Skeletal muscle tissue (tissue), 4 donors: Measurements from ENCODE around the gene PPP1R14C. TPM values are rescaled to one million over a fixed set of nuclear protein-coding genes. Genes with fewer than 3 reads are reported as not detected.

Experiments
- H3K27ac ChIP-seq: one replicate; pipeline ENCODE4 v1.7.0; 2013; ENCODE audit warnings: mild to moderate bottlenecking, low read depth, low read length, inconsistent platforms
- H3K27me3 ChIP-seq, 3 donors: one replicate each; pipeline ENCODE4 v1.7.0; 2013; ENCODE audit warnings: low read length in 3 of 3; ENCODE audit not compliant: control insufficient read depth in 3 of 3, insufficient read depth in 3 of 3
- H3K36me3 ChIP-seq, 3 donors: one replicate each; pipeline ENCODE4 v1.7.0; 2013; ENCODE audit warnings: low read length in 3 of 3; ENCODE audit not compliant: control insufficient read depth in 3 of 3, insufficient read depth in 3 of 3
- H3K4me1 ChIP-seq, 3 donors: one replicate each; pipeline ENCODE4 v1.7.0; 2013; ENCODE audit warnings: low read length in 3 of 3, mild to moderate bottlenecking in 3 of 3; ENCODE audit not compliant: control insufficient read depth in 3 of 3, insufficient read depth in 3 of 3
- H3K4me3 ChIP-seq, 3 donors: one replicate each; pipeline ENCODE4 v1.7.0; 2013; ENCODE audit warnings: low read length in 3 of 3
- H3K9ac ChIP-seq, 3 donors: one replicate each; pipeline ENCODE4 v1.7.0; 2013; ENCODE audit warnings: low read length in 3 of 3, mild to moderate bottlenecking in 3 of 3, moderate library complexity in 2 of 3, low read depth in 1 of 3
- H3K9me3 ChIP-seq, 3 donors: one replicate each; pipeline ENCODE4 v1.7.0; 2013; ENCODE audit warnings: low read length in 3 of 3; ENCODE audit not compliant: control insufficient read depth in 3 of 3
- total RNA-seq: library from RNA; depleted of rRNA; stranded (reverse); fragments of >200 nt; gene quantifications from one replicate; pipeline ENCODE4 v1.2.3, GENCODE V29; 2014
- donor health status: Osteomylitis.

The PPP1R14C gene
- total RNA-seq, 1 donor from 2014 or later = 14.1 TPM

GRCh38 chr6:150280703-150281102 is 137.9 kb downstream of the PPP1R14C start:
- H3K4me1 ChIP-seq = peaks cover 0 to 2% (median 0%) of the 10 kb centered on the region in 3 donors
- H3K4me3 ChIP-seq = no peak overlapping the region
- H3K9me3 ChIP-seq = peaks cover 0 to 3% (median 0%) of the 10 kb centered on the region in 3 donors
- H3K27me3 ChIP-seq = peaks cover 0 to 4% (median 0%) of the 10 kb centered on the region in 3 donors
- no peak overlapping the region for H3K27ac ChIP-seq
- H3K36me3 ChIP-seq = no peaks in the 10 kb centered on the region
- H3K9ac ChIP-seq = no peak overlapping the region

GRCh38 chr6:150281767-150282166 is 138.9 kb downstream of the PPP1R14C start:
- peaks cover 0 to 4% (median 0%) of the 10 kb centered on the region in 3 donors for H3K27me3 ChIP-seq
- H3K36me3 ChIP-seq = no peaks in the 10 kb centered on the region
- peaks cover 0 to 3% (median 0%) of the 10 kb centered on the region in 3 donors for H3K9me3 ChIP-seq
- no peak overlapping the region for H3K27ac ChIP-seq
- peaks cover 0 to under 1% (median 0%) of the 10 kb centered on the region in 3 donors for H3K4me1 ChIP-seq
- no peak overlapping the region for H3K4me3 ChIP-seq
- H3K9ac ChIP-seq = no peak overlapping the region

GRCh38 chr6:150282806-150283205 is 140.0 kb downstream of the PPP1R14C start:
- Histone ChIP-seq H3K9ac (no peak overlapping the region), H3K4me3 (no peak overlapping the region), H3K27me3 (peaks cover 0 to 4% (median 0%) of the 10 kb centered on the region in 3 donors), H3K4me1 (peaks cover 0 to 4% (median 0%) of the 10 kb centered on the region in 3 donors), H3K9me3 (peaks cover 0 to 3% (median 0%) of the 10 kb centered on the region in 3 donors), H3K27ac (no peak overlapping the region), H3K36me3 (no peaks in the 10 kb centered on the region)

GRCh38 chr6:150286460-150286859 is 143.6 kb downstream of the PPP1R14C start:
- Histone ChIP-seq H3K36me3 (no peaks in the 10 kb centered on the region), H3K9ac (no peak overlapping the region), H3K4me1 (peaks cover 0 to 4% (median 0%) of the 10 kb centered on the region in 3 donors), H3K9me3 (peaks cover 0 to 3% (median 0%) of the 10 kb centered on the region in 3 donors), H3K4me3 (no peak overlapping the region), H3K27ac (no peak overlapping the region), H3K27me3 (no peaks in the 10 kb centered on the region)

- no peaks in the 10 kb centered on the region for H3K36me3 ChIP-seq
- H3K9me3 ChIP-seq = peaks cover 0 to 3% (median 0%) of the 10 kb centered on the region in 3 donors
- H3K27me3 ChIP-seq = no peaks in the 10 kb centered on the region
Measured at GRCh38 chr6:150286912-150287311, 144.1 kb downstream of the PPP1R14C start.

GRCh38 chr6:150288456-150288855 is 145.6 kb downstream of the PPP1R14C start:
- no peak overlapping the region for H3K27ac ChIP-seq
- H3K4me3 ChIP-seq = no peak overlapping the region

More at GRCh38 chr6:150286912-150287311, 144.1 kb downstream of the PPP1R14C start:
- no peak overlapping the region for H3K4me3 ChIP-seq
- H3K27ac ChIP-seq = no peak overlapping the region
- peaks cover 0 to 4% (median 0%) of the 10 kb centered on the region in 3 donors for H3K4me1 ChIP-seq
- H3K9ac ChIP-seq = no peak overlapping the region

GRCh38 chr6:150289454-150290071 is 146.7 kb downstream of the PPP1R14C start:
- H3K27ac ChIP-seq = no peak overlapping the region
- H3K4me3 ChIP-seq = no peak overlapping the region
- no peaks in the 10 kb centered on the region for H3K36me3 ChIP-seq
- H3K4me1 ChIP-seq = peaks cover 0 to 4% (median 0%) of the 10 kb centered on the region in 3 donors
- H3K9me3 ChIP-seq = no peaks in the 10 kb centered on the region
- no peak overlapping the region for H3K9ac ChIP-seq
- no peaks in the 10 kb centered on the region for H3K27me3 ChIP-seq

More at GRCh38 chr6:150288456-150288855, 145.6 kb downstream of the PPP1R14C start:
- no peak overlapping the region for H3K9ac ChIP-seq
- H3K9me3 ChIP-seq = no peaks in the 10 kb centered on the region
- H3K27me3 ChIP-seq = no peaks in the 10 kb centered on the region
- peaks cover 0 to 4% (median 0%) of the 10 kb centered on the region in 3 donors for H3K4me1 ChIP-seq
- H3K36me3 ChIP-seq = no peaks in the 10 kb centered on the region

GRCh38 chr6:150290429-150290828 is 147.6 kb downstream of the PPP1R14C start:
- Histone ChIP-seq H3K4me1 (peaks cover 0 to 4% (median 0%) of the 10 kb centered on the region in 3 donors), H3K27me3 (no peaks in the 10 kb centered on the region), H3K36me3 (no peaks in the 10 kb centered on the region), H3K9me3 (no peaks in the 10 kb centered on the region), H3K4me3 (no peak overlapping the region), H3K27ac (no peak overlapping the region), H3K9ac (peak overlapping the region in 1 of 3 donors; percentile 10)

- Histone ChIP-seq H3K27me3 (no peaks in the 10 kb centered on the region), H3K4me1 (peaks cover 0 to 2% (median 0%) of the 10 kb centered on the region in 3 donors), H3K36me3 (no peaks in the 10 kb centered on the region), H3K9me3 (peaks cover 1 to 4% (median 1%) of the 10 kb centered on the region in 3 donors), H3K9ac (no peak overlapping the region), H3K27ac (no peak overlapping the region), H3K4me3 (no peak overlapping the region)
Measured at GRCh38 chr6:150291968-150292710, 149.3 kb downstream of the PPP1R14C start.

- Histone ChIP-seq H3K9ac (no peak overlapping the region), H3K36me3 (no peaks in the 10 kb centered on the region), H3K4me1 (no peaks in the 10 kb centered on the region), H3K27me3 (no peaks in the 10 kb centered on the region), H3K4me3 (no peak overlapping the region), H3K9me3 (peaks cover 5 to 11% (median 9%) of the 10 kb centered on the region in 3 donors), H3K27ac (no peak overlapping the region)
Measured at GRCh38 chr6:150293019-150293418, 150.2 kb downstream of the PPP1R14C start.
